TTC549 (cell line): ENCODE data around the gene VENTX.

Source experiments
- FAIRE-seq: peaks from 2 replicates; lab custom pipeline; 2012; peaks lifted over from hg19 to GRCh38; lab: Jason Lieb, UNC

VENTX gene

DNA sequence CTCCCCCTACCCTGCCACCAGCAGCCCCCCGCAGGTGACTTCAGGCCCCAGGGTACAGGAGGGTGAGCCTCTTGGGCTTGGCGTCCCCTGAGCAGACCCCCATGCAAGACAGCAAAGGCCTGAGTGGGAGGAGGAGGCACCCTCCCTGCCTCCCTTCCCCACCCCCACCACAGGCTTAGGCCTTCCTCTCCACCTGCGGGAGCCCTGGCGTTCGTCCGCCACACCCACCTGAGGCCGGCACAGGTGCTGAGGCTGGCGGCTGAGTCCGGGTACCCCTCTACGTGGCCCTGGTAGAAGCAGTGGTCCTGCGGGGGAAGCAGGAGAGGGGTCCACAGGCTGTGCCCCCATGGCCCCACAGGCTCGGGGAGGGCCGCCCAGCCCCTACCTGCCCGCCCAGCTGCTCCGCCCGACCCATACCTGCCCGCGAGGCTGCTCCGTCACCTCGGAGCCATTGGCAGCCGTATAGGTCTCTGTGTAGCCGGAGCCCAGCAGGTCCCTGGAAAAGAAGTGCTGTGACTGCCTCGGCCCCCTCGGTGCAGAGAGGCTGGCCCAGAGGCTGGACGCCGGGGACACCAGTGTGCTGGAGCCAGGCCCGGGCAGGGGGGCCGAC, 36.0 kb downstream of the VENTX start:
- FAIRE-seq: no peak

GRCh38 chr10:133274751-133275683, 37.4 kb downstream of the VENTX start:
- FAIRE-seq: no peak

DNA sequence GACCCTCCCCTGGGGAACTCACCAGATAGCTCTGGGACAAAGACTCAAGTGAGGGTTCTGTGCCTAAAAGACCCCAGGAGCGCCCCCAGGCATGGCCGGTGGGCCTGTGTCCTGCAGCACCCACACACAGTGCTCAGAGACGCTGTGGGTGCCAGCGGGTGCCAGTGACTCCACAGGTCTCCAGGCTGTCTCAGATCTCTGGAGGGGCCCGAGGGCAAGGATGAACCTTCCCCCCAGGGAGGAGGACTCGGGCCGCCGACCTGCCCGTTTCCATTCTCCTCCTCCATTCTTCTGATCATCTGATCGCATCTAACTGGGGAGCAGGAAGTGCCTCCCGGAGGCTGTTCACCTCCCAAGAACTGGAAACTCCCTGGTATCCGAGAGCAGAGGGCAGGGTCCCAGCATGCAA, 38.0 kb downstream of the VENTX start:
- no peak for FAIRE-seq

GRCh38 chr10:133276100-133276434, 38.4 kb downstream of the VENTX start:
- no peak for FAIRE-seq

DNA sequence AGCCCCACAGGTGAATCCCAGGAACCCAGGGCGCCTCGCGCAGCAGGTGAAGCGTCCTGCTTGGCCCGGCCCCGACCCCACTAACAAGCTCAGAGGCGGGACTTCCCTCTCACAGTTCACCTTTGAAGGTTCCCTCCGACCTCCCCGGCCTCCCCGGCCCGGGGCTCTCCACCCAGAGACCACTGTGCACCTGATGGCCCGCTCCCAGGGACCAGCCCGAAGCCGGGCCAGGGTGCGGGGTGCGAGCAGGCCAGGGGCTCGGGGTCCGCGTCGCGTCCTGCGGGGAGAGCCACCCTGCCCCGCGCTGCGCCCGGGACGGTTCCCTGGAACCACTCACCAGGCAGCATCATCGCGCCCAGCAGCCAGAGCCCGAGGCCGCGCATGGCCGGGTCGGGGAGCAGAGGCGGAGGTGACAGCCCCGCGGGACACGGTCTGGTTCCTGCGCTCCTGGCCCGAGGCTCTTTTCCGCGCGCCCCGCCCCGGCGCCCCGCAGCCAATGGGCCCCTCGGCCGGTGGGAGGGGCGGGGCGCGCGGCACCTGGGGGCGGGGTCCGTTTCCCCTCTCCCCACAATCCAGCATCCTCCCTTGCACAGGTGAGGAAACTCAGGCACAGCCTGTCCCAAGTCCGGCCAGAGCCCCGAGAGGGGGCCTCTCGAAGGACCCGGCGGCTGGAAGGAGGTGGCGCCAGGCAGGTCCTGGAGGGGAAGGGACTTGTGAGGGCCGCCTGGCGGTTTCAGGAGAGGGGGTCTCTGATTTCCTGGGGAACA, 39.0 kb downstream of the VENTX start, which contains the start of gene ADAM8:
ADAM8 (minus strand) TSS at position 434 of the 767 bp plus-strand sequence; CDS start at position 383, 51 bp downstream.
- no peak for FAIRE-seq

GRCh38 chr10:133277277-133277992, 39.8 kb downstream of the VENTX start:
- FAIRE-seq: no peak

- no peak for FAIRE-seq
These were observed 40.4 kb downstream of the VENTX start for GRCh38 chr10:133277993-133278576.

- FAIRE-seq: no peak
These were observed 41.1 kb downstream of the VENTX start for GRCh38 chr10:133278577-133279265.

GRCh38 chr10:133279326-133280226, 41.9 kb downstream of the VENTX start:
- FAIRE-seq: no peak

GRCh38 chr10:133280391-133281059, 42.9 kb downstream of the VENTX start:
- no peak for FAIRE-seq

- FAIRE-seq: no peak
These were observed 43.4 kb downstream of the VENTX start for GRCh38 chr10:133281084-133281483.

GRCh38 chr10:133281628-133282372, 44.1 kb downstream of the VENTX start:
- FAIRE-seq: no peak

GRCh38 chr10:133282846-133283390, 45.3 kb downstream of the VENTX start:
- no peak for FAIRE-seq

DNA sequence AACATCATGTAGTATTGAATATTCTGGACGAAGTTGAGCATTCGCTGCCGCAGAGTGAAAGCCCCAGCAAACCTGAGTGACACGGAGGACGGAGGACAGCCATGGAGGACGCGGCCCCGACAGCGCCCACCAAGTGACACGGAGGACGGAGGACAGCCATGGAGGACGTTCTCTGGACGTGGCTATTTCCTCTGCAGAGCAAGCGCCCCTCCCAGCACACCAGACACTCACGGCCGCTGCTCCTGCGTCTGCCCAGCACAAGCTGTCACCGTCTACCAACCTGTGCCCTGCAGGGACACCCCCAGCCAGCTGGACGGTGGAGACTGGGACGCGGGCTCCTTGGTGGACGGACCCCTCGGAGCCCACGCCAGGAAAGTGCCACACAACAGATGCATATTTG, 46.3 kb downstream of the VENTX start:
- FAIRE-seq: no peak

DNA sequence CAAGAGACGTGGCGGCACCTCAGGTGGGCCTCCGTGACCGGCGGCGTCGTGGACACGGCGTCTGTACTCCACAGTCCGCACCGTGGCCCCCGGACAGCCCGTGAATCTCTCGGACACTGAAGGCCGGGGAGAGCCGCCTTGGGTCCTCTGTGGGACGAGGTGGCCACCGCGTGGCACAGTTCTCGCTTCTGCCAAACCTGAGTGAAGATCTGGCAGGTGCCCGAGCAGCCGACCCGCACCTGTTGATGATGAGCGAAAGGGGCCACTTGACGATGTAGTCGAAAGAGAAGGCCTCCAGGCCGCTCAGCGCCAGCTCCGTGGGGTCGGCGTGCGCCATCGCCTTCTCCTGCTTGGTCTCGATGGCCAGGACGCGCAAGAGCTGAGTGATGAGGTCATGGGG, 47.6 kb downstream of the VENTX start:
- no peak for FAIRE-seq

DNA sequence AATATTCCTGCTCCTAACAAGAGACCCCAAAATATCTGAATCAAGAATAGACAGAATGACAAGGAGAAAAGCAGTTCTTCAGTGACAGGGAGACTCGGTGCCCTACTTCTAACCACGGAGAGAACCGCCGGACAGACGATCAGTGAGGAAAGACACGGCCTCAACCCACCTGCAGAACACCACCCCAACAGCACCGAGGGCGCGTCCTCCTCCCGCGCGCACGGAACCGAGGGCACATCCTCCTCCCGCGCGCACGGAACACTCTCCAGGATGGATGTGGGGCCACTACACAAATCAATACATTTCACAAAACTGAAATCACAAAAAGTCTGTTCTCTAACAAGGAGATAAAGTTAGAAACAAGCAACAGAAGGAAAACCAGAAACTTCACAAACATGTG, 48.7 kb downstream of the VENTX start:
- no peak for FAIRE-seq

- no peak for FAIRE-seq
These were observed 50.3 kb downstream of the VENTX start for GRCh38 chr10:133287832-133288500.

DNA sequence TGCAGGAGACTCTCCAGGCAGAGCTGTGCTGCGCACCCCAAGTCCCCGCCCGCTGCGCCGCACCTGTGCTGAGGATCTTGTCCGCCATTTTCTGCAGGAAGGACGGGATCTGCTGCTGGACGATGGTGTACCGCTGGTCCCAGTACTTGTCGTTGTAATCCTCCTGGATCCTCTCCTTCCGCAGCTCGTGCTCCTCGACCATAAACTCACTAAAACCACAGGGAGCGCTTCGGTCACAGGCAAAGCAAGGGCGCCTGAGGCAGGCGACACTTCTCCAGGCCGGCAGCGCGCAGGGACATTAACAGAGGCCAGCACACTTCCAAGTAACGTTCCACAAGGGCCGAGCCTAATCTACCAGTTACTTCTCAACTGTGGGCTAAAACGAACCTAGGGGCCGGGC, 52.1 kb downstream of the VENTX start:
- FAIRE-seq: no peak
